ENCODE results near the gene TLR8.
A peak's percentile ranks its signal among the peaks of the same experiment; 100 is the strongest.

Gene TLR8

DNA sequence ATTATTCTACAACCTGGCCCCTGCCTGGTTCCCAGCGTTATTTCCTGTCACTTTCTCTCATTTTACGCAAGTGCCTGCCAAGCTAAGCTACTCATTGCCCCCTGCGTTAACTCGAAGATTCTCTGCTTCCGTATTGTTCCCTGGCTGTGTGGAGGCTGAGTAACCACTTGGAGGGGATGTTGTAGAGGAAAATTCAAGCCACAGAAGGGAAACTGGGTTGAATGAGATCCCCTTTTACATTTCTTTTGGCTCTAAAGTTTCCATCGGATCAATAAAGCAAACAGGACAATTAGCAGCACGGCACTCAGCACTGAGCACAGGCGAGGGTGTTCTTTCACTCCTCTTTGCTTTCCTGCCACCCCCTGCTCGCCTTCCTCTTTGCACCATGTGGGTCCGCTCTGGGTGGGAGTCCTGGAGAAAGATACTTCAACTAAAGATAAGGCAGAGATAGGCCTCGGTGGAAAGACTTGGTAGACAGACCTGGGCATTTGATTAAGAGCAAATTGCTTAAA lies 64.3 kb downstream of the TLR8 start:
- DNase-seq, result peak; percentile 52

DNA sequence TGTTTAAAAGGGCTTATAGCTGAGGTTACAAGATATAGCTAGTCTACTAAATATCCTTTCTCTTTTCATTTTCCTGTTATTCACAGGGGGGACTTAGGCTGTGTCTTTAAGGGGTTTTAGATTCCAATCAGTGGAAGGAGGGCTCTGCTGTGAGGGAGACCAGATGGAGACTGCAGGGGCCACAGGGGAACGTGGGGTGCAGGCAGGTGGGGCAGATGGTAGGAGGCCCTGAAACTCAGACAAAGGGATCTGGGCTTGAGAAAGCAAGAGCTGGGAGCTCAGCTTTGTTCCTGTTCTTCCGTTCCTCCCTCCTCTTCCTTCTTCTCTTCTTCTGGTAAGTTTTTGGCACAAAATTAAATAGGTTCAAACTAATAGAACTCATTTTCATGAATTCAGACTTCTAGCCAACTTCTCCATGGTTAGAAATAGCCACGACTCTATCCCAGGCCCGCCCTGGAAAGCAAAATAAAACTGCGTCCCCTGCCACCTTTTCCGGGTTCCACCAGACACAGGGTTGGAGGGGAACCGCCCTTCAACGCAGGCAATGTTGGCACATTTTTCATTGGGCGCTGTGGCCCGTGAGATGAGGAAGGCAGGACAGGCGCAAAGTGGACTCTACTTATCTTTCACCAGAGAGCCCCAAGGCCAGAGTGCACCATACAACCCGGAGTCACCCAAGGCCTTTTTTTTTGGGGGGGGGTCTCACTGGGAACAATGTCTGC lies 65.0 kb downstream of the TLR8 start:
- DNase-seq, result no peak

DNA sequence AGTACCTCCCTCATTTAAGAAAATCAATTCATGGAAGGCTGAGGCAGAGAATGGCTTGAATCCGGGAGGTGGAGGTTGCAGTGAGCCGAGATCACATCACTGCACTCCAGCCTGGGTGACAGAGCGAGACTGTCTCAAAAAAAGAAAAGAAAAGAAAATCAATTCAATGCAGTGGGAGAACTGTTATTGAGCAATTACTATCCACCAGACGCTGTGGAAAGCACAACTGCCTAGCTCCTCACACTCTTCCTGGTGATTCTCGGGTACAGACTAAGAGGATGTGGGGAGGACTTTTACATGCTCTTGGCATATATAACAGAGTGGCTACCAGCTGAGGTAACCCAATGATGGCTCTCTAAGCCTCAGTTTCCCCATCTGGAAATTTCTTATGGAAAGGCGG lies 65.8 kb downstream of the TLR8 start:
- no peak for DNase-seq

Measured in NCI-H446 treated with DMSO at 0.1 percent for 48 hours (cell line).